Stomach smooth muscle (tissue), 2 donors: ENCODE results near the gene TRUB1.

Source experiments
- H3K27ac ChIP-seq: one replicate; pipeline ENCODE4 v1.7.0; 2013; ENCODE audit warnings: mild to moderate bottlenecking, low read length, inconsistent platforms
- H3K27me3 ChIP-seq, 2 donors: one replicate each; pipeline ENCODE4 v1.7.0; 2013; ENCODE audit warnings: low read length in 2 of 2; ENCODE audit not compliant: insufficient read depth in 2 of 2, control insufficient read depth in 1 of 2
- H3K36me3 ChIP-seq, 2 donors: one replicate each; pipeline ENCODE4 v1.7.0; 2013; ENCODE audit warnings: low read length in 2 of 2; ENCODE audit not compliant: control insufficient read depth in 2 of 2, insufficient read depth in 2 of 2
- H3K4me1 ChIP-seq: one replicate; pipeline ENCODE4 v1.7.0; 2013; ENCODE audit warnings: low read length; ENCODE audit not compliant: control insufficient read depth, insufficient read depth
- H3K4me3 ChIP-seq, 2 donors: one replicate each; pipeline ENCODE4 v1.7.0; 2013; ENCODE audit warnings: low read length in 2 of 2
- H3K9ac ChIP-seq, 2 donors: one replicate each; pipeline ENCODE4 v1.7.0; 2013; ENCODE audit warnings: low read length in 2 of 2, mild to moderate bottlenecking in 1 of 2
- H3K9me3 ChIP-seq, 2 donors: one replicate each; pipeline ENCODE4 v1.7.0; 2013; ENCODE audit warnings: low read length in 2 of 2; ENCODE audit not compliant: control insufficient read depth in 2 of 2
- donor health status: healthy.
- donor health status: Pancreatic carcinoma.

The TRUB1 gene

GRCh38 chr10:114943000-114943399, 5.0 kb downstream of the TRUB1 start:
- Histone ChIP-seq H3K27me3 (no peaks in the 10 kb centered on the region), H3K9me3 (no peaks in the 10 kb centered on the region), H3K4me3 (no peak overlapping the region), H3K9ac (no peak overlapping the region), H3K36me3 (peaks cover 16% of the 10 kb centered on the region in 2 donors), H3K4me1 (peaks cover 5% of the 10 kb centered on the region), H3K27ac (no peak overlapping the region)

- Histone ChIP-seq H3K9ac (no peak overlapping the region), H3K27me3 (no peaks in the 10 kb centered on the region), H3K9me3 (no peaks in the 10 kb centered on the region), H3K4me1 (no peaks in the 10 kb centered on the region), H3K36me3 (no peaks in the 10 kb centered on the region), H3K27ac (no peak overlapping the region), H3K4me3 (no peak overlapping the region)
Measured at GRCh38 chr10:114953047-114953446, 15.1 kb downstream of the TRUB1 start.

GRCh38 chr10:114955984-114956383, 18.0 kb downstream of the TRUB1 start:
- H3K27me3 ChIP-seq, result no peaks in the 10 kb centered on the region
- no peaks in the 10 kb centered on the region for H3K36me3 ChIP-seq
- H3K4me1 ChIP-seq, result no peaks in the 10 kb centered on the region
- no peaks in the 10 kb centered on the region for H3K9me3 ChIP-seq
- no peak overlapping the region for H3K4me3 ChIP-seq
- no peak overlapping the region for H3K9ac ChIP-seq
- H3K27ac ChIP-seq, result no peak overlapping the region

GRCh38 chr10:114956466-114956865, 18.5 kb downstream of the TRUB1 start:
- no peaks in the 10 kb centered on the region for H3K36me3 ChIP-seq
- no peak overlapping the region for H3K9ac ChIP-seq
- no peaks in the 10 kb centered on the region for H3K27me3 ChIP-seq
- no peak overlapping the region for H3K27ac ChIP-seq
- no peak overlapping the region for H3K4me3 ChIP-seq
- H3K4me1 ChIP-seq, result no peaks in the 10 kb centered on the region
- H3K9me3 ChIP-seq, result no peaks in the 10 kb centered on the region

GRCh38 chr10:114957122-114957521, 19.1 kb downstream of the TRUB1 start:
- Histone ChIP-seq H3K4me1 (no peaks in the 10 kb centered on the region), H3K36me3 (no peaks in the 10 kb centered on the region), H3K27me3 (no peaks in the 10 kb centered on the region), H3K4me3 (no peak overlapping the region), H3K9me3 (no peaks in the 10 kb centered on the region), H3K9ac (no peak overlapping the region), H3K27ac (no peak overlapping the region)

- no peak overlapping the region for H3K4me3 ChIP-seq
- H3K27me3 ChIP-seq, result no peaks in the 10 kb centered on the region
- no peaks in the 10 kb centered on the region for H3K4me1 ChIP-seq
- H3K9me3 ChIP-seq, result no peaks in the 10 kb centered on the region
- H3K36me3 ChIP-seq, result peaks cover 2 to 3% of the 10 kb centered on the region in 2 donors
- no peak overlapping the region for H3K9ac ChIP-seq
- H3K27ac ChIP-seq, result no peak overlapping the region
Measured at GRCh38 chr10:114957673-114958072, 19.7 kb downstream of the TRUB1 start.

GRCh38 chr10:114962441-114962840, 24.4 kb downstream of the TRUB1 start:
- peaks cover 6 to 7% of the 10 kb centered on the region in 2 donors for H3K36me3 ChIP-seq
- peaks cover 0 to 4% of the 10 kb centered on the region in 2 donors for H3K9me3 ChIP-seq
- no peak overlapping the region for H3K27ac ChIP-seq
- H3K4me1 ChIP-seq, result no peaks in the 10 kb centered on the region
- H3K27me3 ChIP-seq, result no peaks in the 10 kb centered on the region
- H3K4me3 ChIP-seq, result no peak overlapping the region
- no peak overlapping the region for H3K9ac ChIP-seq

GRCh38 chr10:114963908-114964307, 25.9 kb downstream of the TRUB1 start:
- Histone ChIP-seq H3K36me3 (peaks cover 6 to 7% of the 10 kb centered on the region in 2 donors), H3K4me1 (no peaks in the 10 kb centered on the region), H3K9ac (no peak overlapping the region), H3K4me3 (no peak overlapping the region), H3K9me3 (peaks cover 0 to 4% of the 10 kb centered on the region in 2 donors), H3K27me3 (no peaks in the 10 kb centered on the region), H3K27ac (no peak overlapping the region)

- H3K9me3 ChIP-seq, result peaks cover 0 to 4% of the 10 kb centered on the region in 2 donors
- H3K9ac ChIP-seq, result no peak overlapping the region
- no peaks in the 10 kb centered on the region for H3K4me1 ChIP-seq
- H3K27ac ChIP-seq, result no peak overlapping the region
- peaks cover 6 to 9% of the 10 kb centered on the region in 2 donors for H3K36me3 ChIP-seq
- no peaks in the 10 kb centered on the region for H3K27me3 ChIP-seq
- no peak overlapping the region for H3K4me3 ChIP-seq
Measured at GRCh38 chr10:114967071-114967470, 29.1 kb downstream of the TRUB1 start.

- no peak overlapping the region for H3K9ac ChIP-seq
- H3K27me3 ChIP-seq, result no peaks in the 10 kb centered on the region
- H3K27ac ChIP-seq, result no peak overlapping the region
- no peak overlapping the region for H3K4me3 ChIP-seq
- H3K9me3 ChIP-seq, result no peaks in the 10 kb centered on the region
- H3K4me1 ChIP-seq, result no peaks in the 10 kb centered on the region
- H3K36me3 ChIP-seq, result peaks cover 0 to 6% of the 10 kb centered on the region in 2 donors
Measured at GRCh38 chr10:114970515-114970914, 32.5 kb downstream of the TRUB1 start.

- H3K9ac ChIP-seq, result no peak overlapping the region
- no peak overlapping the region for H3K4me3 ChIP-seq
- no peaks in the 10 kb centered on the region for H3K9me3 ChIP-seq
- H3K27ac ChIP-seq, result no peak overlapping the region
- no peaks in the 10 kb centered on the region for H3K27me3 ChIP-seq
- peaks cover 0 to 6% of the 10 kb centered on the region in 2 donors for H3K36me3 ChIP-seq
- no peaks in the 10 kb centered on the region for H3K4me1 ChIP-seq
Measured at GRCh38 chr10:114973306-114973705, 35.3 kb downstream of the TRUB1 start.
